Thoracic aorta endothelial cell (primary cell): Measurements from ENCODE around the gene SCAMP4. TPM values are rescaled to one million over a fixed set of nuclear protein-coding genes. Genes with fewer than 3 reads are reported as not detected.

Source experiments
- total RNA-seq: library from RNA; depleted of rRNA; stranded (reverse); fragments of >200 nt; gene quantifications from 2 replicates; pipeline ENCODE4 v1.2.3, GENCODE V29; 2012

The SCAMP4 gene
- 46.0 and 53.7 TPM in 2 replicates for total RNA-seq

GRCh38 chr19:1905110-1905862 lies at the start of gene SCAMP4, which contains the start of gene ADAT3:
TSS of gene SCAMP4 (plus strand) at chr19:1905399. CDS start at chr19:1915020, 9,621 bp downstream.
TSS of gene ADAT3 (plus strand) at chr19:1905399. CDS start at chr19:1912048, 6,649 bp downstream.

GRCh38 chr19:1863328-1863637 lies 41.9 kb upstream of the SCAMP4 start, which contains the start of gene KLF16:
TSS of gene KLF16 (minus strand) at chr19:1863579. CDS start at chr19:1863497, 82 bp downstream.

GRCh38 chr19:1885398-1886119 lies 19.6 kb upstream of the SCAMP4 start, which contains the start of gene ABHD17A:
TSS of gene ABHD17A (minus strand) at chr19:1885496. CDS start at chr19:1881566, 3,930 bp downstream.

GRCh38 chr19:1941146-1942077 lies 36.2 kb downstream of the SCAMP4 start, which contains the start of gene CSNK1G2:
TSS of gene CSNK1G2 (plus strand) at chr19:1941172. CDS start at chr19:1969773, 28,601 bp downstream.

Other genes starting within 250 kb of the SCAMP4 start
- not detected in 2 replicates for gene ONECUT3, start 151.9 kb upstream of the SCAMP4 start, total RNA-seq
- gene ATP8B3, start 93.1 kb upstream of the SCAMP4 start, total RNA-seq, result 1.2 and 2.2 TPM in 2 replicates
- 24.3 and 31.5 TPM in 2 replicates for gene REXO1, start 56.9 kb upstream of the SCAMP4 start, total RNA-seq
- gene KLF16, start 41.8 kb upstream of the SCAMP4 start, total RNA-seq, result 11.0 and 14.4 TPM in 2 replicates
- gene ABHD17A, start 19.9 kb upstream of the SCAMP4 start, total RNA-seq, result 56.3 and 82.8 TPM in 2 replicates
- gene ADAT3, start within 50 bp of the SCAMP4 start, total RNA-seq, result 3.9 and 5.6 TPM in 2 replicates
- gene CSNK1G2, start 35.8 kb downstream of the SCAMP4 start, total RNA-seq, result 52.7 and 71.3 TPM in 2 replicates
- 39.5 and 59.9 TPM in 2 replicates for gene BTBD2, start 110.3 kb downstream of the SCAMP4 start, total RNA-seq
- gene MKNK2, start 145.8 kb downstream of the SCAMP4 start, total RNA-seq, result 74.6 and 104 TPM in 2 replicates
- 30.2 and 42.6 TPM in 2 replicates for gene MOB3A, start 190.9 kb downstream of the SCAMP4 start, total RNA-seq
- gene IZUMO4, start 191.5 kb downstream of the SCAMP4 start, total RNA-seq, result 0.27 and 0.50 TPM in 2 replicates
- gene AP3D1, start 246.2 kb downstream of the SCAMP4 start, total RNA-seq, result 132 and 156 TPM in 2 replicates